K562 (cell line): ENCODE results near the gene METTL8. TPM values are rescaled to one million over a fixed set of nuclear protein-coding genes. Genes with fewer than 3 reads are reported as not detected.

Experiments used
- BACH1 ChIP-seq: fragments of 200-800 bp; sonication (Bioruptor generic); IDR thresholded peaks from 2 replicates; pipeline ENCODE4 v1.6.1; 2016; ENCODE audit warnings: missing genetic modification characterization, missing compliant biosample characterization
- BRD9 ChIP-seq: fragments of 450-650 bp; IDR thresholded peaks from 2 replicates; pipeline ENCODE4 v1.6.1; 2018; ENCODE audit warnings: low read depth; ENCODE audit not compliant: partially characterized antibody
- CBX2 ChIP-seq: fragments of 200-600 bp; sonication (generic); IDR thresholded peaks from one replicate; pipeline ENCODE4 v1.6.1; 2012; ENCODE audit warnings: mild to moderate bottlenecking, low read length, inconsistent platforms; ENCODE audit not compliant: insufficient read depth, poor library complexity, severe bottlenecking
- CREB3L1 ChIP-seq: fragments of 450-650 bp; IDR thresholded peaks from 2 replicates; pipeline ENCODE4 v1.6.1; 2014; ENCODE audit warnings: low read depth, mild to moderate bottlenecking, moderate library complexity, borderline replicate concordance
- ETV6 ChIP-seq, 3 experiments: fragments of 150-350 bp in 1 of 3; sonication (generic) in 1 of 3; formaldehyde crosslinking in 1 of 3; IDR thresholded peaks; 2 replicates each; pipeline versions ENCODE4 v1.6.1 to v1.8.0; 2014 to 2022; ENCODE audit warnings: borderline replicate concordance in 2 of 3, low read depth in 2 of 3, antibody characterized with exemption in 1 of 3, low read length in 1 of 3, mild to moderate bottlenecking in 1 of 3, missing genetic modification reagents in 1 of 3
- EWSR1 ChIP-seq: fragments of 450-650 bp; IDR thresholded peaks from 2 replicates; pipeline ENCODE4 v1.6.1; 2018; ENCODE audit warnings: borderline replicate concordance, mild to moderate bottlenecking, low read depth, moderate library complexity; ENCODE audit not compliant: partially characterized antibody
- FOXP1 ChIP-seq: sonication (generic); formaldehyde crosslinking; IDR thresholded peaks from 2 replicates; pipeline ENCODE4 v1.8.0; 2022; ENCODE audit warnings: mild to moderate bottlenecking, missing genetic modification reagents
- HDAC3 ChIP-seq: fragments of 450-650 bp; IDR thresholded peaks from 2 replicates; pipeline ENCODE4 v1.6.1; 2018; ENCODE audit warnings: borderline replicate concordance, mild to moderate bottlenecking, moderate library complexity; ENCODE audit not compliant: partially characterized antibody
- HDAC8 ChIP-seq: fragments of 450-650 bp; IDR thresholded peaks from 2 replicates; pipeline ENCODE4 v1.6.1; 2016; ENCODE audit warnings: mild to moderate bottlenecking, missing genetic modification characterization, moderate library complexity, missing compliant biosample characterization
- HOXB6 ChIP-seq: fragments of 250-450 bp; sonication (Bioruptor Pico); IDR thresholded peaks from 2 replicates; pipeline ENCODE4 v1.5.1; 2022; ENCODE audit warnings: mild to moderate bottlenecking, borderline replicate concordance
- LCOR ChIP-seq: sonication (generic); formaldehyde crosslinking; IDR thresholded peaks from 2 replicates; pipeline ENCODE4 v1.8.0; 2022; ENCODE audit warnings: mild to moderate bottlenecking, missing genetic modification reagents
- NFYB ChIP-seq: IDR thresholded peaks from 2 replicates; pipeline ENCODE4 v1.6.1; 2011; ENCODE audit warnings: mild to moderate bottlenecking, moderate library complexity; ENCODE audit not compliant: insufficient read length; ENCODE audit errors: extremely low read depth
- RB1 ChIP-seq: fragments of 450-650 bp; IDR thresholded peaks from 2 replicates; pipeline ENCODE4 v1.6.1; 2017; ENCODE audit warnings: low read depth, mild to moderate bottlenecking
- RBM25 ChIP-seq: fragments of 200-400 bp; formaldehyde crosslinking; IDR thresholded peaks from 2 replicates; pipeline ENCODE4 v1.6.1; 2018; ENCODE audit warnings: low read length, low read depth, moderate library complexity; ENCODE audit not compliant: severe bottlenecking
- SAFB2 ChIP-seq: fragments of 200-400 bp; formaldehyde crosslinking; IDR thresholded peaks from 2 replicates; pipeline ENCODE4 v1.6.1; 2018; ENCODE audit warnings: borderline replicate concordance, low read length, low read depth, moderate library complexity; ENCODE audit not compliant: severe bottlenecking
- SMARCA5 ChIP-seq: fragments of 450-650 bp; IDR thresholded peaks from 2 replicates; pipeline ENCODE4 v1.6.1; 2016
- TSC22D4 ChIP-seq: fragments of 450-650 bp; IDR thresholded peaks from 2 replicates; pipeline ENCODE4 v1.6.1; 2016; ENCODE audit warnings: missing genetic modification characterization, missing biosample characterization, control low read depth
- U2AF1 ChIP-seq: fragments of 200-400 bp; formaldehyde crosslinking; optimal IDR thresholded peaks from 2 replicates; pipeline ENCODE3; 2017; ENCODE audit warnings: mild to moderate bottlenecking, low read depth, low read length, moderate library complexity
- WHSC1 ChIP-seq: IDR thresholded peaks from one replicate; pipeline ENCODE4 v1.6.1; 2012; ENCODE audit warnings: low read length, control low read depth, inconsistent platforms
- ZNF124 ChIP-seq: sonication (generic); formaldehyde crosslinking; IDR thresholded peaks from 2 replicates; pipeline ENCODE4 v1.8.1; 2022; ENCODE audit warnings: missing genetic modification reagents
- ZNF436 ChIP-seq: fragments of 250-450, 450-650 bp; sonication (Bioruptor Pico); formaldehyde crosslinking; IDR thresholded peaks from 2 replicates; pipeline ENCODE4 v1.7.0; 2020; ENCODE audit warnings: mild to moderate bottlenecking
- ZNF444 ChIP-seq: fragments of 250-450 bp; sonication (Bioruptor Pico); IDR thresholded peaks from 2 replicates; pipeline ENCODE4 v1.4.0; 2020; ENCODE audit warnings: mild to moderate bottlenecking, moderate library complexity
- ZNF766 ChIP-seq: fragments of 200-800 bp; sonication (Bioruptor generic); conservative IDR thresholded peaks from 2 replicates; pipeline ENCODE4 v1.6.1; 2016; ENCODE audit warnings: missing genetic modification characterization, missing compliant biosample characterization
- polyA plus RNA-seq, 8 experiments: library from polyadenylated mRNA; depleted of rRNA in 4 of 8; stranded (reverse) in 5 of 8; unstranded in 3 of 8; fragments of >200 nt; fragmentation: Nextera tagmentation in 2 of 8; fragmentation: Illumina TruSeq in 1 of 8; extraction: Ambion mirVana in 2 of 8; extraction: Trizol in 1 of 8; gene quantifications; 2 replicates each; pipeline versions ENCODE4 v1.2.1 to v1.2.3, GENCODE V29; 2011 to 2014; ENCODE audit warnings: inconsistent platforms in 1 of 8, missing spikeins in 1 of 8
- total RNA-seq, 7 experiments: library from RNA; depleted of rRNA in 6 of 7; stranded (reverse); fragments of >200 nt in 6 of 7; fragmentation: Illumina TruSeq in 2 of 7; extraction: Trizol in 2 of 7; gene quantifications; 2 replicates each; pipeline versions ENCODE4 v1.2.1 to v1.2.3, GENCODE V29; 2011 to 2021; ENCODE audit warnings: low replicate concordance in 1 of 7
- TF ChIP-seq, protein P1 (sequence below): IDR thresholded peaks from 2 replicates; pipeline ENCODE4 v1.6.1; 2016; ENCODE audit warnings: missing genetic modification characterization, missing compliant biosample characterization

Gene METTL8
- total and polyA plus RNA-seq, 9 of the 15 experiments (the other 6 are each of a cell fraction or from before 2014, with no cell fraction given), result 12.9 to 52.6 (median 33.7) TPM

- TF ChIP-seq, protein P1, sequence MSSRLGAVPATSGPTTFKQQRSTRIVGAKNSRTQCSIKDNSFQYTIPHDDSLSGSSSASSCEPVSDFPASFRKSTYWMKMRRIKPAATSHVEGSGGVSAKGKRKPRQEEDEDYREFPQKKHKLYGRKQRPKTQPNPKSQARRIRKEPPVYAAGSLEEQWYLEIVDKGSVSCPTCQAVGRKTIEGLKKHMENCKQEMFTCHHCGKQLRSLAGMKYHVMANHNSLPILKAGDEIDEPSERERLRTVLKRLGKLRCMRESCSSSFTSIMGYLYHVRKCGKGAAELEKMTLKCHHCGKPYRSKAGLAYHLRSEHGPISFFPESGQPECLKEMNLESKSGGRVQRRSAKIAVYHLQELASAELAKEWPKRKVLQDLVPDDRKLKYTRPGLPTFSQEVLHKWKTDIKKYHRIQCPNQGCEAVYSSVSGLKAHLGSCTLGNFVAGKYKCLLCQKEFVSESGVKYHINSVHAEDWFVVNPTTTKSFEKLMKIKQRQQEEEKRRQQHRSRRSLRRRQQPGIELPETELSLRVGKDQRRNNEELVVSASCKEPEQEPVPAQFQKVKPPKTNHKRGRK, result no peak
- TF ChIP-seq SMARCA5, result no peak
- TF ChIP-seq ZNF124, result no peak
- no peak for TF ChIP-seq ZNF436 (CRISPR knock-in tag)
- TF ChIP-seq TSC22D4, result no peak
- TF ChIP-seq CREB3L1, result peak; percentile 91
- TF ChIP-seq EWSR1, result no peak
- peak; percentile 49 for TF ChIP-seq U2AF1
- no peak for TF ChIP-seq BRD9
- TF ChIP-seq NFYB, result peak; percentile 14
- no peak for TF ChIP-seq SAFB2
- no peak for TF ChIP-seq ZNF444 (CRISPR knock-in tag)
- TF ChIP-seq WHSC1, result no peak
- peak; percentile 80 for TF ChIP-seq ZNF766 (CRISPR knock-in tag)
- peak; percentile 16; the same call in 1 of the 2 replicates for TF ChIP-seq LCOR (CRISPR knock-in tag)
- 0 out of 2 replicates have a peak, but pooled peaks have one; percentile 52 for TF ChIP-seq FOXP1 (CRISPR knock-in tag)
- TF ChIP-seq RBM25, result peak; percentile 78
- TF ChIP-seq CBX2, result no peak
- no peak; a peak in 1 of 4 replicates for TF ChIP-seq ETV6 (IDR thresholded peaks at IDR 0.05; ENCODE audit: borderline replicate concordance in 1 of 2, low read depth in 2 of 2, low read length in 1 of 2)
- peak; percentile 64; the same call in 1 of the 2 replicates for TF ChIP-seq ETV6 (CRISPR knock-in tag; IDR thresholded peaks at IDR 0.05; ENCODE audit: borderline replicate concordance)
- no peak for TF ChIP-seq HOXB6 (CRISPR knock-in tag)
- peak; percentile 73 for TF ChIP-seq HDAC8 (tag)
- no peak for TF ChIP-seq BACH1 (tag)
- peak; percentile 94; the same call in 1 of the 2 replicates for TF ChIP-seq RB1
- TF ChIP-seq HDAC3, result no peak
These were observed 511 bp upstream of the METTL8 start, which contains the start of gene DCAF17 (continued) for GRCh38 chr2:171434013-171434989.
